AG10803 (cell line): ENCODE results near the gene CDC42EP4.

ENCODE experiments used
- DNase-seq: peaks from one replicate; pipeline ENCODE4 v3.0.0; 2010; ENCODE audit warnings: low read depth
- H3K4me3 ChIP-seq: 2 replicates; pipeline ENCODE4 v1.5.1; 2011; ENCODE audit warnings: mild to moderate bottlenecking, low read length, control low read depth
- CTCF ChIP-seq: conservative IDR thresholded peaks from 2 replicates; pipeline ENCODE4 v1.5.1; 2011; ENCODE audit warnings: mild to moderate bottlenecking, low read length, control low read depth, inconsistent platforms

CDC42EP4 gene

GRCh38 chr17:73343168-73343634, 31.4 kb upstream of the CDC42EP4 start:
- peak overlapping the region; percentile 28 for H3K4me3 ChIP-seq
- peak; percentile 84 for DNase-seq

GRCh38 chr17:73342541-73343167, 30.9 kb upstream of the CDC42EP4 start:
- H3K4me3 ChIP-seq = peak overlapping the region; percentile 28
- peak; percentile 30 for TF ChIP-seq CTCF
- DNase-seq = peak; percentile 65

More at GRCh38 chr17:73343168-73343634, 31.4 kb upstream of the CDC42EP4 start:
- no peak for TF ChIP-seq CTCF

- DNase-seq = peak; percentile 87
- no peak for TF ChIP-seq CTCF
- H3K4me3 ChIP-seq = no peak overlapping the region
Observed at GRCh38 chr17:73342050-73342522, 30.3 kb upstream of the CDC42EP4 start.

- no peak overlapping the region for H3K4me3 ChIP-seq
- no peak for DNase-seq
Observed at GRCh38 chr17:73341350-73342049, 29.7 kb upstream of the CDC42EP4 start.

GRCh38 chr17:73340093-73340596, 28.3 kb upstream of the CDC42EP4 start:
- peak; percentile 94 for DNase-seq
- H3K4me3 ChIP-seq = no peak overlapping the region
- peak; percentile 71 for TF ChIP-seq CTCF

More at GRCh38 chr17:73341350-73342049, 29.7 kb upstream of the CDC42EP4 start:
- no peak for TF ChIP-seq CTCF

GRCh38 chr17:73338566-73339197, 26.9 kb upstream of the CDC42EP4 start:
- H3K4me3 ChIP-seq = no peak overlapping the region
- TF ChIP-seq CTCF = no peak
- DNase-seq = no peak
